Measurements from ENCODE around the gene CFAP100. TPM values are rescaled to one million over a fixed set of nuclear protein-coding genes. Genes with fewer than 3 reads are reported as not detected.

The CFAP100 gene
- total RNA-seq, 2 donors from 2014 or later, result 0.44 to 0.66 TPM

- Histone ChIP-seq H3K27me3 (ENCODE audit: control insufficient read depth, insufficient read depth, low read length, poor library complexity, severe bottlenecking) (peaks cover 8% of the 10 kb centered on the region), H3K27ac (ENCODE audit: low read depth, low read length) (no peak overlapping the region), H3K4me3 (ENCODE audit: low read length) (no peak overlapping the region), H3K4me1 (ENCODE audit: control insufficient read depth, insufficient read depth, low read length) (peaks cover 4% of the 10 kb centered on the region), H3K9me3 (ENCODE audit: control insufficient read depth, low read length) (no peaks in the 10 kb centered on the region), H3K9ac (ENCODE audit: extremely low read depth, low read length, poor library complexity, severe bottlenecking) (no peak overlapping the region), H3K36me3 (ENCODE audit: control insufficient read depth, insufficient read depth, low read length) (no peaks in the 10 kb centered on the region)
- Mint-ChIP-seq H3K27ac (no peak overlapping the region), H3K36me3 (ENCODE audit: low read depth) (no peaks in the 10 kb centered on the region), H3K4me1 (peaks cover 17% of the 10 kb centered on the region), H3K9me3 (no peaks in the 10 kb centered on the region), H3K27me3 (ENCODE audit: insufficient read depth) (peaks cover 14% of the 10 kb centered on the region), H3K4me3 (no peak overlapping the region)
- WGBS, 2 experiments (ENCODE audit: insufficient coverage in 1 of 2, insufficient read length in 1 of 2), result 90 to 100% methylated on average over 3 of the region's 3 CpGs
- TF ChIP-seq CTCF (conservative IDR thresholded peaks at IDR 0.05), result no peak
- no peak for DNase-seq
Observed at GRCh38 chr3:126360714-126361060, 34.0 kb upstream of the CFAP100 start.

GRCh38 chr3:126361211-126361610, 33.5 kb upstream of the CFAP100 start:
- no peak for DNase-seq
- WGBS, 2 experiments (ENCODE audit: insufficient coverage in 1 of 2, insufficient read length in 1 of 2), result 88 to 94% methylated on average over 9 of the region's 9 CpGs
- peaks cover 14% of the 10 kb centered on the region for H3K27me3 Mint-ChIP-seq (ENCODE audit: insufficient read depth)
- peaks cover 17% of the 10 kb centered on the region for H3K4me1 Mint-ChIP-seq
- H3K27ac ChIP-seq (ENCODE audit: low read depth, low read length), result no peak overlapping the region
- no peak overlapping the region for H3K9ac ChIP-seq (ENCODE audit: extremely low read depth, low read length, poor library complexity, severe bottlenecking)
- H3K9me3 Mint-ChIP-seq, result no peaks in the 10 kb centered on the region
- H3K27ac Mint-ChIP-seq, result no peak overlapping the region
- H3K27me3 ChIP-seq (ENCODE audit: control insufficient read depth, insufficient read depth, low read length, poor library complexity, severe bottlenecking), result peaks cover 8% of the 10 kb centered on the region
- no peak overlapping the region for H3K4me3 Mint-ChIP-seq
- H3K9me3 ChIP-seq (ENCODE audit: control insufficient read depth, low read length), result no peaks in the 10 kb centered on the region
- no peak for TF ChIP-seq CTCF (conservative IDR thresholded peaks at IDR 0.05)
- no peak overlapping the region for H3K4me3 ChIP-seq (ENCODE audit: low read length)
- H3K36me3 Mint-ChIP-seq (ENCODE audit: low read depth), result no peaks in the 10 kb centered on the region
- H3K4me1 ChIP-seq (ENCODE audit: control insufficient read depth, insufficient read depth, low read length), result peaks cover 4% of the 10 kb centered on the region
- no peaks in the 10 kb centered on the region for H3K36me3 ChIP-seq (ENCODE audit: control insufficient read depth, insufficient read depth, low read length)

- H3K4me3 ChIP-seq (ENCODE audit: low read length), result no peak overlapping the region
- WGBS, 2 experiments (ENCODE audit: insufficient coverage in 1 of 2, insufficient read length in 1 of 2), result 92 to 100% methylated on average over 4 to 9 of the region's 9 CpGs
- no peaks in the 10 kb centered on the region for H3K9me3 ChIP-seq (ENCODE audit: control insufficient read depth, low read length)
- H3K36me3 Mint-ChIP-seq (ENCODE audit: low read depth), result no peaks in the 10 kb centered on the region
- H3K4me3 Mint-ChIP-seq, result no peak overlapping the region
- no peaks in the 10 kb centered on the region for H3K4me1 ChIP-seq (ENCODE audit: control insufficient read depth, insufficient read depth, low read length)
- no peaks in the 10 kb centered on the region for H3K36me3 ChIP-seq (ENCODE audit: control insufficient read depth, insufficient read depth, low read length)
- no peak for DNase-seq
- H3K9ac ChIP-seq (ENCODE audit: extremely low read depth, low read length, poor library complexity, severe bottlenecking), result no peak overlapping the region
- H3K27me3 ChIP-seq (ENCODE audit: control insufficient read depth, insufficient read depth, low read length, poor library complexity, severe bottlenecking), result peaks cover 8% of the 10 kb centered on the region
- H3K27me3 Mint-ChIP-seq (ENCODE audit: insufficient read depth), result peaks cover 14% of the 10 kb centered on the region
- no peak for TF ChIP-seq CTCF (conservative IDR thresholded peaks at IDR 0.05)
- no peak overlapping the region for H3K27ac ChIP-seq (ENCODE audit: low read depth, low read length)
- H3K9me3 Mint-ChIP-seq, result no peaks in the 10 kb centered on the region
- H3K4me1 Mint-ChIP-seq, result peaks cover 6% of the 10 kb centered on the region
- H3K27ac Mint-ChIP-seq, result no peak overlapping the region
Observed at GRCh38 chr3:126364130-126364695, 30.5 kb upstream of the CFAP100 start.
